GM18873 (cell line): ENCODE measurements around the gene PTPRN2.

Experiments used
- ATAC-seq: cut with Tn5 transposase; IDR thresholded peaks from one replicate; pipeline ENCODE4 v1.9.1; 2021; ENCODE audit warnings: mild to moderate bottlenecking, moderate library complexity, moderate number of reproducible peaks; ENCODE audit not compliant: unreplicated experiment, low FRiP score

The PTPRN2 gene

GRCh38 chr7:157664871-157665633 is 922.6 kb downstream of the PTPRN2 start:
- ATAC-seq, result no peak

GRCh38 chr7:157664034-157664433 is 923.6 kb downstream of the PTPRN2 start:
- no peak for ATAC-seq

- no peak for ATAC-seq
Observed at GRCh38 chr7:157662981-157663716, 924.5 kb downstream of the PTPRN2 start.

- ATAC-seq, result no peak
Observed at GRCh38 chr7:157662110-157662791, 925.4 kb downstream of the PTPRN2 start.

- ATAC-seq, result no peak
Observed at GRCh38 chr7:157661611-157661975, 926.0 kb downstream of the PTPRN2 start.

GRCh38 chr7:157660971-157661610 is 926.5 kb downstream of the PTPRN2 start:
- ATAC-seq, result no peak

- ATAC-seq, result no peak
Observed at GRCh38 chr7:157658851-157659412, 928.7 kb downstream of the PTPRN2 start.

- ATAC-seq, result no peak
Observed at GRCh38 chr7:157657741-157658740, 929.6 kb downstream of the PTPRN2 start.

- ATAC-seq, result no peak
Observed at GRCh38 chr7:157656195-157656769, 931.3 kb downstream of the PTPRN2 start.

GRCh38 chr7:157654350-157654749 is 933.3 kb downstream of the PTPRN2 start:
- no peak for ATAC-seq

- no peak for ATAC-seq
Observed at GRCh38 chr7:157653827-157654207, 933.8 kb downstream of the PTPRN2 start.

- ATAC-seq, result no peak
Observed at GRCh38 chr7:157652954-157653826, 934.4 kb downstream of the PTPRN2 start.

- no peak for ATAC-seq
Observed at GRCh38 chr7:157652161-157652953, 935.3 kb downstream of the PTPRN2 start.

- no peak for ATAC-seq
Observed at GRCh38 chr7:157651366-157652160, 936.1 kb downstream of the PTPRN2 start.

GRCh38 chr7:157650801-157651200 is 936.8 kb downstream of the PTPRN2 start:
- no peak for ATAC-seq

GRCh38 chr7:157650131-157650631 is 937.4 kb downstream of the PTPRN2 start:
- ATAC-seq, result no peak
